K562 (cell line): Measurements from ENCODE around the gene INCA1. TPM values are rescaled to one million over a fixed set of nuclear protein-coding genes. Genes with fewer than 3 reads are reported as not detected.

ENCODE experiments used
- ELF2 ChIP-seq: fragments of 250-450 bp; sonication (Bioruptor Pico); IDR thresholded peaks from 2 replicates; pipeline ENCODE4 v1.5.0; 2021; ENCODE audit warnings: mild to moderate bottlenecking
- GTF2E2 ChIP-seq: fragments of 200-800 bp; sonication (Bioruptor generic); IDR thresholded peaks from 2 replicates; pipeline ENCODE4 v1.6.1; 2016; ENCODE audit warnings: missing genetic modification characterization, missing compliant biosample characterization
- HCFC1 ChIP-seq: IDR thresholded peaks from 2 replicates; pipeline ENCODE4 v1.6.1; 2012; ENCODE audit warnings: low read depth, low read length, improper control_type of control experiment
- HDAC2 ChIP-seq: fragments of 450-650 bp; IDR thresholded peaks from 2 replicates; pipeline ENCODE4 v1.6.1; 2016; ENCODE audit warnings: mild to moderate bottlenecking
- KLF1 ChIP-seq: fragments of 450-650 bp; IDR thresholded peaks from 2 replicates; pipeline ENCODE4 v1.6.1; 2016; ENCODE audit warnings: missing genetic modification characterization, missing compliant biosample characterization
- MCM5 ChIP-seq: fragments of 450-650 bp; IDR thresholded peaks from 2 replicates; pipeline ENCODE4 v1.6.1; 2016; ENCODE audit warnings: low read depth
- MNT ChIP-seq, 2 experiments: fragments of 450-650 bp; conservative IDR thresholded peaks; 2 replicates each; pipeline ENCODE4 v1.6.1; 2017; ENCODE audit warnings: mild to moderate bottlenecking in 2 of 2, moderate library complexity in 2 of 2
- MTA3 ChIP-seq: fragments of 450-650 bp; formaldehyde crosslinking; IDR thresholded peaks from 2 replicates; pipeline ENCODE4 v1.6.1; 2017; ENCODE audit warnings: mild to moderate bottlenecking, borderline replicate concordance
- NFIX ChIP-seq: fragments of 250-450 bp; sonication (Bioruptor Pico); IDR thresholded peaks from 2 replicates; pipeline ENCODE4 v1.4.0; 2020; ENCODE audit warnings: low read depth, mild to moderate bottlenecking, moderate library complexity
- PHB ChIP-seq: fragments of 250-450 bp; sonication (Bioruptor Pico); IDR thresholded peaks from 2 replicates; pipeline ENCODE4 v1.5.0; 2021
- POLR3G ChIP-seq: IDR thresholded peaks from 2 replicates; pipeline ENCODE4 v1.6.1; 2011; ENCODE audit not compliant: insufficient read length, insufficient replicate concordance; ENCODE audit errors: extremely low read depth
- SMARCC2 ChIP-seq: fragments of 450-650 bp; IDR thresholded peaks from 2 replicates; pipeline ENCODE4 v1.6.1; 2017; ENCODE audit warnings: antibody characterized with exemption, moderate library complexity, mild to moderate bottlenecking, low read depth
- TAF7 ChIP-seq: fragments of 450-650 bp; IDR thresholded peaks from 2 replicates; pipeline ENCODE4 v1.6.1; 2016; ENCODE audit warnings: missing genetic modification characterization, missing compliant biosample characterization
- polyA plus RNA-seq, 8 experiments: library from polyadenylated mRNA; depleted of rRNA in 4 of 8; stranded (reverse) in 5 of 8; unstranded in 3 of 8; fragments of >200 nt; fragmentation: Nextera tagmentation in 2 of 8; fragmentation: Illumina TruSeq in 1 of 8; extraction: Ambion mirVana in 2 of 8; extraction: Trizol in 1 of 8; gene quantifications; 2 replicates each; pipeline versions ENCODE4 v1.2.1 to v1.2.3, GENCODE V29; 2011 to 2014; ENCODE audit warnings: inconsistent platforms in 1 of 8, missing spikeins in 1 of 8
- total RNA-seq, 7 experiments: library from RNA; depleted of rRNA in 6 of 7; stranded (reverse); fragments of >200 nt in 6 of 7; fragmentation: Illumina TruSeq in 2 of 7; extraction: Trizol in 2 of 7; gene quantifications; 2 replicates each; pipeline versions ENCODE4 v1.2.1 to v1.2.3, GENCODE V29; 2011 to 2021; ENCODE audit warnings: low replicate concordance in 1 of 7
- TF ChIP-seq, protein P1 (sequence below): fragments of 450-650 bp; formaldehyde crosslinking; IDR thresholded peaks from 2 replicates; pipeline ENCODE4 v1.4.0; 2022; ENCODE audit warnings: mild to moderate bottlenecking, moderate library complexity
- TF ChIP-seq, protein P2 (sequence below), 2 experiments: fragments of 450-650 bp in 1 of 2; sonication (generic) in 1 of 2; formaldehyde crosslinking in 1 of 2; IDR thresholded peaks in 1 of 2; conservative IDR thresholded peaks in 1 of 2; 2 replicates each; pipeline versions ENCODE4 v1.6.1 to v1.8.1; 2016 to 2023; ENCODE audit warnings: mild to moderate bottlenecking in 2 of 2, moderate library complexity in 2 of 2, inconsistent platforms in 1 of 2, missing genetic modification reagents in 1 of 2
- TF ChIP-seq, protein P3 (sequence below): fragments of 450-650 bp; formaldehyde crosslinking; IDR thresholded peaks from 2 replicates; pipeline ENCODE4 v1.4.0; 2020; ENCODE audit warnings: mild to moderate bottlenecking, moderate library complexity
- TF ChIP-seq, protein P4 (sequence below): sonication (generic); formaldehyde crosslinking; IDR thresholded peaks from 2 replicates; pipeline ENCODE4 v1.8.0; 2022; ENCODE audit warnings: missing genetic modification reagents, mild to moderate bottlenecking, moderate library complexity, borderline replicate concordance
- TF ChIP-seq, protein P5 (sequence below): sonication (generic); formaldehyde crosslinking; IDR thresholded peaks from 2 replicates; pipeline ENCODE4 v1.8.1; 2023; ENCODE audit warnings: mild to moderate bottlenecking, missing genetic modification reagents

Gene INCA1
- total and polyA plus RNA-seq, 9 of the 15 experiments (the other 6 are each of a cell fraction or from before 2014, with no cell fraction given) = 0.08 to 0.50 (median 0.13) TPM; not detected in 4

GRCh38 chr17:4986951-4987766 is 10.2 kb downstream of the INCA1 start, which contains the start of gene CAMTA2 (continued):
- TF ChIP-seq KLF1 (tag) (no peak), PHB (no peak), POLR3G (no peak), MNT (conservative IDR thresholded peaks at IDR 0.05) (peak; percentile 70 to 88), HDAC2 (no peak), SMARCC2 (no peak), NFIX (CRISPR knock-in tag) (no peak), GTF2E2 (tag) (no peak), MCM5 (no peak), TAF7 (tag) (no peak), HCFC1 (peak; percentile 79), MTA3 (peak; percentile 90), ELF2 (CRISPR knock-in tag) (peak; percentile 74)
- TF ChIP-seq, protein P1, sequence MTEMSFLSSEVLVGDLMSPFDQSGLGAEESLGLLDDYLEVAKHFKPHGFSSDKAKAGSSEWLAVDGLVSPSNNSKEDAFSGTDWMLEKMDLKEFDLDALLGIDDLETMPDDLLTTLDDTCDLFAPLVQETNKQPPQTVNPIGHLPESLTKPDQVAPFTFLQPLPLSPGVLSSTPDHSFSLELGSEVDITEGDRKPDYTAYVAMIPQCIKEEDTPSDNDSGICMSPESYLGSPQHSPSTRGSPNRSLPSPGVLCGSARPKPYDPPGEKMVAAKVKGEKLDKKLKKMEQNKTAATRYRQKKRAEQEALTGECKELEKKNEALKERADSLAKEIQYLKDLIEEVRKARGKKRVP (CRISPR knock-in tag) = no peak
- TF ChIP-seq, protein P2, sequence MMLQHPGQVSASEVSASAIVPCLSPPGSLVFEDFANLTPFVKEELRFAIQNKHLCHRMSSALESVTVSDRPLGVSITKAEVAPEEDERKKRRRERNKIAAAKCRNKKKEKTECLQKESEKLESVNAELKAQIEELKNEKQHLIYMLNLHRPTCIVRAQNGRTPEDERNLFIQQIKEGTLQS (IDR thresholded peaks at IDR 0.05) = no peak
- TF ChIP-seq, protein P2 (CRISPR knock-in tag; conservative IDR thresholded peaks at IDR 0.05) = no peak
- TF ChIP-seq, protein P3, sequence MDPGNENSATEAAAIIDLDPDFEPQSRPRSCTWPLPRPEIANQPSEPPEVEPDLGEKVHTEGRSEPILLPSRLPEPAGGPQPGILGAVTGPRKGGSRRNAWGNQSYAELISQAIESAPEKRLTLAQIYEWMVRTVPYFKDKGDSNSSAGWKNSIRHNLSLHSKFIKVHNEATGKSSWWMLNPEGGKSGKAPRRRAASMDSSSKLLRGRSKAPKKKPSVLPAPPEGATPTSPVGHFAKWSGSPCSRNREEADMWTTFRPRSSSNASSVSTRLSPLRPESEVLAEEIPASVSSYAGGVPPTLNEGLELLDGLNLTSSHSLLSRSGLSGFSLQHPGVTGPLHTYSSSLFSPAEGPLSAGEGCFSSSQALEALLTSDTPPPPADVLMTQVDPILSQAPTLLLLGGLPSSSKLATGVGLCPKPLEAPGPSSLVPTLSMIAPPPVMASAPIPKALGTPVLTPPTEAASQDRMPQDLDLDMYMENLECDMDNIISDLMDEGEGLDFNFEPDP (CRISPR knock-in tag) = no peak
- TF ChIP-seq, protein P4, sequence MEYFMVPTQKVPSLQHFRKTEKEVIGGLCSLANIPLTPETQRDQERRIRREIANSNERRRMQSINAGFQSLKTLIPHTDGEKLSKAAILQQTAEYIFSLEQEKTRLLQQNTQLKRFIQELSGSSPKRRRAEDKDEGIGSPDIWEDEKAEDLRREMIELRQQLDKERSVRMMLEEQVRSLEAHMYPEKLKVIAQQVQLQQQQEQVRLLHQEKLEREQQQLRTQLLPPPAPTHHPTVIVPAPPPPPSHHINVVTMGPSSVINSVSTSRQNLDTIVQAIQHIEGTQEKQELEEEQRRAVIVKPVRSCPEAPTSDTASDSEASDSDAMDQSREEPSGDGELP (CRISPR knock-in tag) = peak; percentile 87; the same call in 1 of the 2 replicates
- TF ChIP-seq, protein P5, sequence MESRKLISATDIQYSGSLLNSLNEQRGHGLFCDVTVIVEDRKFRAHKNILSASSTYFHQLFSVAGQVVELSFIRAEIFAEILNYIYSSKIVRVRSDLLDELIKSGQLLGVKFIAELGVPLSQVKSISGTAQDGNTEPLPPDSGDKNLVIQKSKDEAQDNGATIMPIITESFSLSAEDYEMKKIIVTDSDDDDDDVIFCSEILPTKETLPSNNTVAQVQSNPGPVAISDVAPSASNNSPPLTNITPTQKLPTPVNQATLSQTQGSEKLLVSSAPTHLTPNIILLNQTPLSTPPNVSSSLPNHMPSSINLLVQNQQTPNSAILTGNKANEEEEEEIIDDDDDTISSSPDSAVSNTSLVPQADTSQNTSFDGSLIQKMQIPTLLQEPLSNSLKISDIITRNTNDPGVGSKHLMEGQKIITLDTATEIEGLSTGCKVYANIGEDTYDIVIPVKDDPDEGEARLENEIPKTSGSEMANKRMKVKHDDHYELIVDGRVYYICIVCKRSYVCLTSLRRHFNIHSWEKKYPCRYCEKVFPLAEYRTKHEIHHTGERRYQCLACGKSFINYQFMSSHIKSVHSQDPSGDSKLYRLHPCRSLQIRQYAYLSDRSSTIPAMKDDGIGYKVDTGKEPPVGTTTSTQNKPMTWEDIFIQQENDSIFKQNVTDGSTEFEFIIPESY = peak; percentile 55
